Measurements from ENCODE around the gene IFITM1. TPM values are rescaled to one million over a fixed set of nuclear protein-coding genes. Genes with fewer than 3 reads are reported as not detected.

Gene IFITM1
- total and polyA plus RNA-seq, 2 donors (not counting 3 experiments of a cell fraction or from before 2014, with no cell fraction given): 11.5 to 24.6 TPM

DNA sequence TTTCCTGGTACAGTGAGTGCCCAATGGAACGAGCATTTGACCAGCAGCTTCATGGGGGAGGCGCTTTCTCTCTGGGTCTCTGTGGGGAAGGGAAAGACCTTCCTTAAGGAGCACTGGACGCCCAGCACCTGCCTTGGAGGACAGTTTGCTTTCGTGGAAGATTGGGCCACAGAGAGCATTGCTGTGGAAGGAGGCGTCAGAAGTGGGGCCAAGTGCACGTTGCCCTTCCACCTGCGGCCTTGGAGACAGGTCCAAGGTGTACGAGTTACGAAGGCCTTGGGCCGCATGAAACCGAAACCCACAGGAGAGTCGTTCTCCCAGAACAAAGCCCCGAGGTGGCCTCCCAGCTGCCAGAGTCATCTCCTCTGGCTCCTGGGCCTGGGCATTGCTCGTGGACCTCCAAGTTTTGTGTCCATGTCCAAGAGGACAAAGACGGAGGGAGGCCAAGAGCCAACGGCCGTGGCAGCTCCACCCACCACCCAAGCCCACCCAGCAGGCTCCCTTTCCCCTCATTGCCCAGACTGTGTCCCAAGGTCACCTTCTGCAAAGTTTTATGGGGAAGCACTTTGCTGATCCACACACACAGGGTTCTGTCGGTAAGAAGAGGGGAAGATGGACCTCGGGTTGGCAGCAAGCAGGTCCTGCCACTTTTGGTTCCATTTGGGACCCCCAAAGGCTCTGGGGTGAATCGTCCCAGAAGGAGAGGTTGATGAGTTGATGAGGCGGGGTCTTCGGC is 41.5 kb upstream of the IFITM1 start:
- no peak overlapping the region for H3K9ac ChIP-seq (replicated peaks; ENCODE audit: extremely low read depth, insufficient read depth, low read length)
- dilution Hi-C loops (cut with MboI; ENCODE audit: extremely low pct_ligation_motif_present, low sequenced_read_pairs): no loop called here
- H3K4me1 ChIP-seq (ENCODE audit: control insufficient read depth, extremely low read depth, insufficient read depth, low read length): no peaks in the 10 kb centered on the region
- H4K20me1 ChIP-seq (replicated peaks; ENCODE audit: control insufficient read depth, extremely low read depth, insufficient read depth, low read length): no peaks in the 10 kb centered on the region
- H3K27me3 ChIP-seq (ENCODE audit: control insufficient read depth in 2 of 2, insufficient read depth in 2 of 2, low read length in 2 of 2): peaks cover 14 to 20% of the 10 kb centered on the region in 2 experiments
- H3K79me2 ChIP-seq (ENCODE audit: control insufficient read depth, insufficient read depth, low read length): no peaks in the 10 kb centered on the region
- H2AFZ ChIP-seq (ENCODE audit: low read depth, low read length): no peak overlapping the region
- no peak overlapping the region for H3K4me3 ChIP-seq (replicated peaks in 1 of 3; ENCODE audit: insufficient read depth in 1 of 3, low read depth in 1 of 3, low read length in 3 of 3)
- no peak overlapping the region for H3K27ac ChIP-seq (ENCODE audit: insufficient read depth, low read depth, low read length)
- TF ChIP-seq GATA2 (IDR thresholded peaks at IDR 0.05; ENCODE audit: insufficient read depth, insufficient read length, low read depth, low read length) (no peak), POLR2A (IDR thresholded peaks at IDR 0.05; ENCODE audit: low read depth, low read length) (no peak), EZH2 (IDR thresholded peaks at IDR 0.05; ENCODE audit: borderline replicate concordance, low read depth, low read length, severe bottlenecking) (no peak), POLR2AphosphoS5 (IDR thresholded peaks at IDR 0.05; ENCODE audit: insufficient read depth, low read depth, low read length) (no peak), FOS (IDR thresholded peaks at IDR 0.05; ENCODE audit: borderline replicate concordance, insufficient read depth, low read length) (no peak), MYC (IDR thresholded peaks at IDR 0.05; ENCODE audit: low read depth, low read length) (no peak), JUN (IDR thresholded peaks at IDR 0.05; ENCODE audit: borderline replicate concordance, insufficient read depth, insufficient read length, low read depth) (no peak)
- TF ChIP-seq, protein P1, sequence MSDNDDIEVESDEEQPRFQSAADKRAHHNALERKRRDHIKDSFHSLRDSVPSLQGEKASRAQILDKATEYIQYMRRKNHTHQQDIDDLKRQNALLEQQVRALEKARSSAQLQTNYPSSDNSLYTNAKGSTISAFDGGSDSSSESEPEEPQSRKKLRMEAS (IDR thresholded peaks at IDR 0.05; ENCODE audit: insufficient read depth, insufficient read length): no peak
- TF ChIP-seq, protein P2, sequence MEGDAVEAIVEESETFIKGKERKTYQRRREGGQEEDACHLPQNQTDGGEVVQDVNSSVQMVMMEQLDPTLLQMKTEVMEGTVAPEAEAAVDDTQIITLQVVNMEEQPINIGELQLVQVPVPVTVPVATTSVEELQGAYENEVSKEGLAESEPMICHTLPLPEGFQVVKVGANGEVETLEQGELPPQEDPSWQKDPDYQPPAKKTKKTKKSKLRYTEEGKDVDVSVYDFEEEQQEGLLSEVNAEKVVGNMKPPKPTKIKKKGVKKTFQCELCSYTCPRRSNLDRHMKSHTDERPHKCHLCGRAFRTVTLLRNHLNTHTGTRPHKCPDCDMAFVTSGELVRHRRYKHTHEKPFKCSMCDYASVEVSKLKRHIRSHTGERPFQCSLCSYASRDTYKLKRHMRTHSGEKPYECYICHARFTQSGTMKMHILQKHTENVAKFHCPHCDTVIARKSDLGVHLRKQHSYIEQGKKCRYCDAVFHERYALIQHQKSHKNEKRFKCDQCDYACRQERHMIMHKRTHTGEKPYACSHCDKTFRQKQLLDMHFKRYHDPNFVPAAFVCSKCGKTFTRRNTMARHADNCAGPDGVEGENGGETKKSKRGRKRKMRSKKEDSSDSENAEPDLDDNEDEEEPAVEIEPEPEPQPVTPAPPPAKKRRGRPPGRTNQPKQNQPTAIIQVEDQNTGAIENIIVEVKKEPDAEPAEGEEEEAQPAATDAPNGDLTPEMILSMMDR (IDR thresholded peaks at IDR 0.05; ENCODE audit: extremely low read depth in 1 of 2, insufficient read depth in 1 of 2, low read depth in 1 of 2, low read length in 2 of 2): no peak
- CTCF ChIA-PET: interaction anchor here (2.6 kb wide), 1 partner anchor 22 kb away, joined by 10 read pairs; no protein-coding TSS in a partner anchor
- intact Hi-C loops (cut with micrococcal nuclease): no loop called here
- BruUV-seq (replicated peaks): no TSS peak
- H3K4me2 ChIP-seq (ENCODE audit: insufficient read depth, low read length): no peak overlapping the region
- DNase-seq (ENCODE audit: low read depth, low spot score) (no peak), FAIRE-seq (no peak)
- POLR2A ChIA-PET: no interaction called here
- H3K36me3 ChIP-seq (ENCODE audit: control insufficient read depth in 2 of 2, extremely low read depth in 1 of 2, insufficient read depth in 2 of 2, low read length in 2 of 2): no peaks in the 10 kb centered on the region
- no peaks in the 10 kb centered on the region for H3K9me1 ChIP-seq (replicated peaks; ENCODE audit: control insufficient read depth, extremely low read depth, insufficient read depth, low read length)
- no peaks in the 10 kb centered on the region for H3K9me3 ChIP-seq (replicated peaks; ENCODE audit: control insufficient read depth, insufficient read depth, low read length)
